SKM-1 treated with dmso at 0.1 percent for 144 hours (cell line): ENCODE measurements around the gene HOXC13.

ENCODE experiments used
- DNase-seq: peaks from one replicate; lab custom pipeline; 2025; ENCODE audit not compliant: unreplicated experiment; lab: John Stamatoyannopoulos, UW

Gene HOXC13

DNA sequence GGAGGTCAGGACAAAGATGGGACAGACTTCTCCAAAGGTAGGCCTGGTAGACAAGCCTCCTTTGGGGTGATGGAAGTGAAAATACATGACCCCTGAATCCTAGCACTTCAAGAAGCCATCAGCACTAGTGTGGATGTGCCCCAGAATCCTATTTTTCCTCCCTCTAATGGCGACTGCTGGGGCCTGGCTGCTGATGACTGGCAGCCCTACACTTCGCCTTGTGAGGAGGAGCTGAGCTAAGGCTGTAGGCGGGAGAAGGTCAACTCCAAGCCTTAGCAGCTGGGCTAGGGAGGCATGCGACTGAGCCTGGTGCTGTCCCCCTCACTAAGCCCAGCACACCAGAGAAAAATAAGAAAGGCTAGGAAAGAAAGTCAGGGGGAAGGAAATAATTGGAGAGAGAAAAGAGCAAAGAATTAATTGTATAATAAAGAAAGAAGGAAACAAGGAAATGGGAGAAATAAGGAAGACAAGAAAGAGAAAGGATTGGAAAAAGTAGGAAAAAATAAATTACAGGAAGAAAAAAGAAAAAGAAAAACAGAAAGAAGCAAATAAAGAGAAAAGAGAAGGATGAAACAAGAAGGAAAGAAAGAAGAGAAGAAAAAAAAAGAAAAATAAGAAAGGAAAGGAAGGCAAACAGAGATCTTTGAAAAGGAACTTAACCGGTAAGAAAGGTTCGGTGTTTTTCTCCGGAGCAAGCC is 41.6 kb downstream of the HOXC13 start:
- no peak for DNase-seq

GRCh38 chr12:53980802-53981496 is 42.3 kb downstream of the HOXC13 start:
- no peak for DNase-seq

GRCh38 chr12:53981634-53982565 is 43.3 kb downstream of the HOXC13 start:
- DNase-seq = no peak

DNA sequence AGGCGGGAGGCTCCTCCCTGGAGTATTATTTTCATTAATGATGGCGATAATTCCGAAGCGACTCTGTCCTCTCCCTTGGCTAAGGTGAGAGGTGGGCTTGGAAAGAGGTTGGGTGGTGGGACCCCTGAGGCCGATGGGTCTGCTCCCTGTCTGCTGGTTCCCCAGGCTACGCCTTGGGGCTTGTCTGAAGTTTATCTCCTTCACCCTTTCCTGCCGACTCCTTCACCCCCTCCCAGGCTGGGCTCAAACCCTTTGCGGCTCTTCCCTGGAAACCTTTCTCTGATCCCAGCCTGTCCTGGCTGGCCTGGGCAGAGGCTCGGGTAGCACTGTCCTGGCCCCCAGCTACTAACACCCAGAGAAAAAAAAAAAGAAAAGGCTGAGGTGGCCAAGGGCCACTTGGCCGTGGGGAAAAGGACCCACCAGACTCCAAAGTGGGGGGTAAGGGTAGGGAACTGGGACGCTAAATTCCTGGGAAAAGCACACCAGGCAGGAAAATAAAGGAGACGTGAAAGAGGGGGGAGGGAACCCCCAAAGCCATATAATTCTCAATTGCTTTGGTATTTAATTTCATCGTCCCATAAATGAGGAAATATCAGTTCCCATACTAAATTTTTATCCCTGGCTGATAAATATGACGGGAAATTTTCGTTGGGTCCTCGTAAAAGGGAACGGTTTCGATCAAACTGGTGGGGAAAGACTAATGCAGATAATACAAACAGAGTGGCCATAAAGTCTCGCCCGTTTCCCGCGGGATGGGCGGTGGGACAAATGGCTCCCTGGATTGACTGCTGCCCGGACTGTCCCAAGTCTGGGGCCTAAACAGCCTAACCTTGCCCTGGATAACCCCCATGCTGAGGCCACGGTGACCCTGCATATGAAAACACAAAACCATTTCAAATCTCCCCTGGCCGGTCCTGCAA is 44.3 kb downstream of the HOXC13 start:
- DNase-seq = no peak

GRCh38 chr12:53983568-53983949 is 44.9 kb downstream of the HOXC13 start:
- DNase-seq = no peak

DNA sequence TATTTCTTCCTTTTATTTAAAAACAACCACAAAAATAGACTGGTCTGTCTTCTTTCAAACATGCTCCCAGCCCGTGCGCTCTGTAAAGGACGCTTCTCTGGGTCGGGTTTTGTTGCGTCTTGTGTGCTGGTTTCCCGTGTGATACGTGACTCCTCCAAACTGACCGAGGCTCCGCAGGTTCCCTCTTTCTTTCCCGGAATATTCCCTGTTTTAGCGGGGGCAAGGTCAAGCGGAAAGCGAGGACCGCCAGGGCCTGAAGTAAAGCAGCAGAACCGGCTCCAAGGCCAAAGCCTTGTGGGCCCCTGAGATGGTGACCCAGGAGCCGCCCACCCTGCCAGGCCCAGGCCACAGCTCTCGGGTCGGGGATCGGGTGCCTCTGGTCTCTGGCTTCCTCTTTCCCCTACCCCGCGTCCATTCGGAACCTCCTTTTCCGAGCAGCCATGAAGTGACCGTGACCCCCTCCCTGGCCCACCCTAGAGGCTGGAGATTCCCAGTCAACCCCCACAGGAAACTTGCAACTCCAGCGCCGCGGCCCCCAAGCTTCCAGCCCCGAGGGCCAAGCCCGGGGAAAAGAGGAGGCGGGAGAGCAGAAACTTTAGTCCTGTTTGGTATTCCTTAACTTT is 45.4 kb downstream of the HOXC13 start:
- no peak for DNase-seq

DNA sequence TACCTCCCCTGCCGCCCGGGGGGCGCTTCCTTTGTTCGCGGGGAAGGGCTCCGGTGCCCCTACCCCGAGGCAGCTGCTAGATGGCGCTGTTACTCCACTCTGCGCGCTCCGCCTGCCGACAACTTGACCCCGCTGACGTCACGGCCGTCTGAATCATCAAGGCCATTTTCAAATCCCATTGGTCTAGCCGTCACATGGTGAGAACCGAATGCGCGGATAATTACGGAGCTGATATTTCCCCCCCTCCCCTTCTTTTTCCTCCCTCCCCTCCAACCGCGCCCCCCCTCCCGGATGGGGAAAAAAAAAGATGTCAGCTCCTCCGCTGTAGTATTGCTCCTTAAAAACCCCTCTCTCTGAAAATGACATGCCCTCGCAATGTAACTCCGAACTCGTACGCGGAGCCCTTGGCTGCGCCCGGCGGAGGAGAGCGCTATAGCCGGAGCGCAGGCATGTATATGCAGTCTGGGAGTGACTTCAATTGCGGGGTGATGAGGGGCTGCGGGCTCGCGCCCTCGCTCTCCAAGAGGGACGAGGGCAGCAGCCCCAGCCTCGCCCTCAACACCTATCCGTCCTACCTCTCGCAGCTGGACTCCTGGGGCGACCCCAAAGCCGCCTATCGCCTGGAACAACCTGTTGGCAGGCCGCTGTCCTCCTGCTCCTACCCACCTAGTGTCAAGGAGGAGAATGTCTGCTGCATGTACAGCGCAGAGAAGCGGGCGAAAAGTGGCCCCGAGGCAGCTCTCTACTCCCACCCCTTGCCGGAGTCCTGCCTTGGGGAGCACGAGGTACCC is 46.5 kb downstream of the HOXC13 start, which contains the start of gene HOXC10:
TSS of gene HOXC10 (plus strand) at position 246 of the 791 bp plus-strand sequence. CDS start at position 360, 114 bp downstream.
- DNase-seq = no peak

GRCh38 chr12:53985692-53985993 is 47.0 kb downstream of the HOXC13 start:
- no peak for DNase-seq

DNA sequence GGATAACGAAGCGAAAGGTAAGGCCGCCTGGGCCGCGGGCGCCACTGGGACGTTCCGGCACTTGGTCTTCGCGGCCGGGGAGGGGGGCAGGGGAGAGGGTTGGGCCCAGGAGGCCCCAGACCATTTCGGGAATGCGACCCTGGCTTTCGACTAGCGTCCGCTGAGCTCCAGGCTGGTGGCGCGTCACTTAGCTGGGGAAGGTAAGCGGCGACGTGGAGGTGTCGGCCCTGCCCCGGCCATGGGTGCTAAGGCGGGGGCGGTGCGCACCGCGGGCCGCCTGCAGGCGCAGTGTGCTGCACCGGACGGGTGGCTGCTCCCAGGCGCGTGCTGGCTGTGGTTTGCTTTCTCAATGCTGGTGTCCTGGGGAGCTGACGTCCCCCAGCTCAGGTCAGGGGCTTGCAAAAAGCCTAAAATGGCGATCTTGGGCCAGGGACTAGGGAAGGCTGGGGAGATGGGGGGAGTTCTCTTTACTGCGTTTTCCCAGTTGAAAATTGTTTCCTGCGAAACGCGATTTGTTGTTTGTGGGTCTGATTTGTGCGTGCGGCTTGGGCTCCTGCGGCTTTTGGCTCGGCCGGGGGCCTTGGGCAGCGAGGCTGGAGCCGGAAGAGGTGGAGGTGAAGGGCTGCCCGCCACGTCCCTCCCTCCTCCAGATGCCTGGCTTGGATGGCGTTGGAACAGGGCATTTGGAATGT is 47.5 kb downstream of the HOXC13 start:
- DNase-seq = no peak

DNA sequence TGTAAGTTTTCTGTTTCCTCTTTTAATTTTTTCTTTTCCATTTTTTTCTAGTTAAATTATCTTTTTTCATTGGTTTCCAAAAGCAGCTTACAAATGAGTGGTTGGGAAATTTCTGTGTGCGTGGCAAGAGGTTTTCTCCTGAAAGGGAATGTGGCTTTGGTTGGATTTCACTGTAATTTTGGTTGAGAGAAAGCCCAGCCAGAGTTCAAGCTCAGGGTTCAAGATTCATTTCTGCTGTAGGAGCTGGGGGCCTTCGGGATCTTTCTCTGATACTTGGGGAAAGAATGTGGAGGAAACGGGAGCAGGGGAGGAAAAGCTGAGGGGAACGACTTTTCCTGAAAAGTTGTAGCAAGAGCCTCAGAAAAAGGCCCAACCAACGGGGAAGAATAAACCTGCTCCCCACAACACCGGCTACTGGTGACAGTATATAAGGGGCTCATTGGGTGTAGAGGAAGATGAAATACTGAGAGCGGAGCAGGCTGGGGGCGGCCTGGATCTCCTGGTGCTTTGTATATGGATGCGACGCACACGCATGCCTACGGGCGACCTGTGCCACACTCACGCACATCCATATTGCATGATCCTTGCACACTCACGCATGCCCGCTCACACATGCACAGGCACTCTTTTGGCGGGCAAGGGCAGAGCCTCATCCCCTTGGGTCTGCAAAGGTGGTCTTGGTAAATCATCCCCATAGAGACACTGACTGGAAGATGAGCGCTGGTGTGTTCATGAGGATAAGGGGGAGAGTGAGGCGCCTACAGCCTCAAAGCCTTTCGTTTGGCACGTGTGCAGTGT is 48.3 kb downstream of the HOXC13 start:
- no peak for DNase-seq

DNA sequence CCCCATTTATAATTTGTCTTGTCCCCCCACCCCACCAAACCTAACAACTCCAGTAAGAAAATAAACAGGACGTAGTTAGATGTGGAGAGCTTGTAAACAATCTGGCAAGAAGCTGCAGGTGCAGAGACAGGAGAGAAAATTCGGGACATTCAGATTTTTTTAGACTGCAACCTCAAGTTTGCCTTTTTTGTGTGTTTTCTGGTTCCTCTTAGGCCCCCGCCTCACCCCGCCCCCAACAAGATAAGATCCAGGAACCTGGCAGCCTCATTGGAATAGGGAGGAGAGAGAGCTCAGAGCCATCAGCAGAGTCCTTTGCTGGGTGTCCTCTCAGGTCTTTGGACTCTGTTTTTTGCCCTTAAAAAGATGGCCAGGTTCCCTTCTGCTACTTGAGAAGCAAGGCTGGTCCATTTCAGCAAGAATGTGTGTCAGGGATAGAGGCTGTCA is 49.2 kb downstream of the HOXC13 start:
- no peak for DNase-seq

DNA sequence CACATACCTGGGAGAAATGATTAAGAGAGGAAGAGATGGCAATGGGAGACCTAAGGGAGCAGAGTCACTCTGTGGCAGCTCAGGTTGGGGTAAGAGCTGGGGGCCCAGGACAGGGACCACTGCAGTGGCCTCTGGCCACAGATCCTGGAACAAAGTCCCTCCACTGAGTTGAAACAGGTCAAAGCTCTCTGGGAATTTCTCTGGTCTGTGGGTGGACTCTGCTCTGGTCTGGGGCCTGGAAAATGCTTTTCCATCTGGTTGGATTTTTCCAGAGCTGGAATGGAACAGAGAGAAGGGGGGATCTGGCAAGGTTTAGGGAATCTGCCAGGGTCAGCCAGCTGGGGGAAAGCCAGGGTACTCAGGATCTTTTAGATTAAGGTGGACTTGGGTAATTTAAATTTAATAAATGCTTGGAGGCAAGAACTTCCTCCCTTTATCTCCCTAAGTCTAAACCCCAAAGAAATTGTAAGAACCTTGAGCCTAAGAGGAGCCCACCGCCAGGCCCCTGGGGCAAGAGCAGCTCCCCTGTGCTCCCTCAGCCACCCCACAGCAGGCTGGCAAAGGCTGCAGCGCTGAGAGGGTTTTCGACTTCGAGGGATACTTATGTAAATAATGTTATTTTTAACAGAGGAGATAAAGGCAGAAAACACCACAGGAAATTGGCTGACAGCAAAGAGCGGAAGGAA is 50.1 kb downstream of the HOXC13 start:
- no peak for DNase-seq

DNA sequence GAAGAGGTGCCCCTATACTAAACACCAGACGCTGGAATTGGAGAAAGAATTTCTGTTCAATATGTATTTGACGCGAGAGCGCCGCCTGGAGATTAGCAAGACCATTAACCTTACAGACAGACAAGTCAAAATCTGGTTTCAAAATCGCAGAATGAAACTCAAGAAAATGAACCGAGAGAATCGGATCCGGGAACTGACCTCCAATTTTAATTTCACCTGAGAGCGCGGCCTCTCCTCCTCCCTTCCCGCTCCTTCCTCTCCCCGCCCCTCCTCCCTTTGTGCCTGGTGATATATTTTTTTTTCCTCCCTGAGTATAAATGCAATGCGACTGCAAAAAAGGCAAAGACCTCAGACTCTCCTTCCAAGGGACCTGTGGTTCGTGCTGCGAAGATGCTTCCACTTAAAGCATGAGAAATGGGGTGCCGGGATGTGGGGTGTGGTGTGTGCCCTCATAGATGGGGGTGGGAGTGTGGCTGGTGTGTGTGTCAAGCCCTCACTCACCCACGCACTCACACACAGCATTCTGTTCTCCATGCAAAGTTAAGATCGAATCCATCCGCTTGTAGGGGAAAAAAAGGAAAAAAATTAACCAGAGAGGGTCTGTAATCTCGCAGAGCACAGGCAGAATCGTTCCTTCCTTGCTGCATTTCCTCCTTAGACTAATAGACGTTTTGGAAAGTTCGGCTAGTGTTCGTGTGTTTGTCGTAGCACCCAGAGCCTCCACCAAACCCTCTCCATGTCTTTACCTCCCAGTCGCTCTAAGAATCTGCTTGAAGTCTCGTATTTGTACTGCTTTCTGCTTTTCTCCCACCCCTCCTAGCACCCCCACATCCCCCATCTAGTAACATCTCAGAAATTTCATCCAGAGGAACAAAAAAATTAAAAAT is 50.8 kb downstream of the HOXC13 start:
- no peak for DNase-seq

- no peak for DNase-seq
Observed at GRCh38 chr12:53990311-53991076, 51.9 kb downstream of the HOXC13 start.

GRCh38 chr12:53991077-53991460 is 52.4 kb downstream of the HOXC13 start:
- DNase-seq = no peak
